ENCODE measurements around the gene NR2F6. TPM values are rescaled to one million over a fixed set of nuclear protein-coding genes. Genes with fewer than 3 reads are reported as not detected.

Gene NR2F6
- total and polyA plus RNA-seq, 2 of the 4 experiments (the other 2 are of a cell fraction), result 8.4 to 20.5 TPM

- Histone ChIP-seq H3K79me1 (ENCODE audit: low read depth in 1 of 2, low read length in 2 of 2) (peaks cover 28 to 66% of the 10 kb centered on the region in 2 experiments), H3K4ac (ENCODE audit: low read depth, low read length) (peak overlapping the region; percentile 3; the same call in 1 of the 2 replicates), H3K56ac (ENCODE audit: extremely low read depth, insufficient read depth, low read length) (no peak overlapping the region), H3K9me3 (ENCODE audit: control insufficient read depth, insufficient read depth, low read length) (no peaks in the 10 kb centered on the region), H2BK15ac (ENCODE audit: low read depth, low read length) (no peak overlapping the region), H3K27me3 (ENCODE audit: control insufficient read depth, insufficient read depth, low read length) (no peaks in the 10 kb centered on the region), H2AFZ (replicated peaks; ENCODE audit: low read length, poor library complexity) (peak overlapping the region; percentile 73), H3K4me3 (ENCODE audit: insufficient read depth, low read depth, low read length) (peak overlapping the region; percentile 54; the same call in 1 of the 2 replicates), H3K4me1 (ENCODE audit: control insufficient read depth, insufficient read depth, low read length) (peaks cover 12% of the 10 kb centered on the region), H3K4me2 (ENCODE audit: low read depth, low read length) (peak overlapping the region; percentile 66), H3K9ac (ENCODE audit: low read depth, low read length) (no peak overlapping the region), H2BK20ac (ENCODE audit: low read depth, low read length) (no peak overlapping the region), H3K27ac (ENCODE audit: insufficient read depth, low read length) (0 out of 2 replicates have a peak overlapping the region, but pooled peaks have one; percentile 31), H4K91ac (ENCODE audit: insufficient read depth, low read depth, low read length) (no peak overlapping the region), H4K20me1 (ENCODE audit: insufficient read depth, low read length) (peaks cover 11% of the 10 kb centered on the region), H3K36me3 (ENCODE audit: control insufficient read depth, insufficient read depth, low read length) (peaks cover 34% of the 10 kb centered on the region), H2AK9ac (replicated peaks; ENCODE audit: low read depth, low read length, poor library complexity) (peak overlapping the region; percentile 96), H3K9me1 (ENCODE audit: insufficient read depth, low read length) (peaks cover 7% of the 10 kb centered on the region), H3K23ac (ENCODE audit: low read depth, low read length) (0 out of 2 replicates have a peak overlapping the region, but pooled peaks have one; percentile 34), H2BK120ac (ENCODE audit: low read depth, low read length) (no peak overlapping the region), H3K14ac (replicated peaks; ENCODE audit: low read depth, low read length) (no peak overlapping the region), H3K18ac (ENCODE audit: low read depth, low read length) (no peak overlapping the region), H2AK5ac (ENCODE audit: low read depth, low read length) (peak overlapping the region; percentile 51; the same call in 1 of the 2 replicates), H4K5ac (ENCODE audit: low read depth, low read length) (no peak overlapping the region; the same call in 1 of the 2 replicates), H4K8ac (ENCODE audit: low read depth in 2 of 2, low read length in 2 of 2) (peak overlapping the region in 1 of 2 experiments; percentile 82; a peak in 1 of 4 replicates), H2BK5ac (ENCODE audit: low read depth, low read length, poor library complexity, severe bottlenecking) (peak overlapping the region; percentile 2)
- BruUV-seq (replicated peaks), result no TSS peak
- intact Hi-C loops (cut with micrococcal nuclease) (no loop called here), dilution Hi-C loops (cut with HindIII; ENCODE audit: low sequenced_read_pairs, unreplicated experiment) (no loop called here), in situ Hi-C loops (cut with MboI; ENCODE audit: low sequenced_read_pairs) (no loop called here)
- ATAC-seq (ENCODE audit: low read depth), result peak; percentile 61
- CTCF ChIA-PET, result interaction anchor here (1.0 to 1.3 kb wide), 2 partner anchors 33 to 47 kb away, joined by 3 read pairs; partner anchors contain the start of gene ANKLE1
- DNase-seq, result peak; percentile 38
- TF ChIP-seq FOS (IDR thresholded peaks at IDR 0.05; ENCODE audit: low read depth, low read length) (no peak), MXI1 (IDR thresholded peaks at IDR 0.05; ENCODE audit: borderline replicate concordance, low read depth, low read length) (no peak), CHD1 (IDR thresholded peaks at IDR 0.05; ENCODE audit: low read depth, low read length) (no peak), SMC3 (IDR thresholded peaks at IDR 0.05; ENCODE audit: low read depth, low read length) (no peak)
- POLR2A ChIA-PET (ENCODE audit: unreplicated experiment), result no interaction called here
- no CpG with 5 or more reads among the region's 11 CpGs for WGBS, 2 experiments (ENCODE audit: extremely low coverage in 2 of 2, insufficient read length in 1 of 2)
Measured at GRCh38 chr19:17234911-17235299, 10.8 kb downstream of the NR2F6 start.

All from IMR-90 (cell line).